H1 (cell line): ENCODE results near the gene SMYD3. TPM values are rescaled to one million over a fixed set of nuclear protein-coding genes. Genes with fewer than 3 reads are reported as not detected.

Source experiments
- CTCF ChIA-PET: fragments of 300-600 bp; sonication (Branson Sonifier 250); formaldehyde crosslinking; loops from one replicate; lab custom pipeline; 2021; ENCODE audit not compliant: partially characterized antibody; lab: Charles Lee
- POLR2A ChIA-PET: fragments of 300-600 bp; sonication (Branson Sonifier 250); formaldehyde crosslinking; loops from one replicate; lab custom pipeline; 2021; ENCODE audit warnings: inconsistent platforms; ENCODE audit not compliant: partially characterized antibody; lab: Charles Lee
- DNase-seq, 2 experiments: peaks; one replicate each; pipeline versions ENCODE4 v3.0.0 to v3.0.0-alpha.2; 2010 to 2022; ENCODE audit warnings: low spot score in 2 of 2, low read depth in 1 of 2, mixed read lengths in 1 of 2
- FAIRE-seq: peaks from 2 replicates; lab custom pipeline; 2011; peaks lifted over from hg19 to GRCh38; lab: Jason Lieb, UNC
- H2AFZ ChIP-seq: 2 replicates; pipeline ENCODE4 v1.8.1; 2012; ENCODE audit warnings: low read length, inconsistent platforms
- H2AK5ac ChIP-seq: 2 replicates; pipeline ENCODE4 v1.6.1; 2013; ENCODE audit warnings: low read depth, low read length
- H2BK120ac ChIP-seq: replicated peaks from 2 replicates; pipeline ENCODE3; 2013; ENCODE audit warnings: low read depth, low read length, inconsistent platforms
- H2BK12ac ChIP-seq: 2 replicates; pipeline ENCODE4 v1.6.1; 2013; ENCODE audit warnings: low read depth, low read length
- H2BK15ac ChIP-seq: 2 replicates; pipeline ENCODE4 v1.6.1; 2013; ENCODE audit warnings: low read length
- H2BK20ac ChIP-seq: 2 replicates; pipeline ENCODE4 v1.6.1; 2013; ENCODE audit warnings: low read length
- H2BK5ac ChIP-seq: 2 replicates; pipeline ENCODE4 v1.6.1; 2013; ENCODE audit warnings: low read depth, low read length
- H3K14ac ChIP-seq: 2 replicates; pipeline ENCODE4 v1.6.1; 2013; ENCODE audit warnings: inconsistent platforms; ENCODE audit not compliant: insufficient read length
- H3K18ac ChIP-seq: 2 replicates; pipeline ENCODE4 v1.6.1; 2013; ENCODE audit warnings: low read length; ENCODE audit errors: extremely low read depth
- H3K23ac ChIP-seq: 2 replicates; pipeline ENCODE4 v1.6.1; 2013; ENCODE audit warnings: inconsistent platforms; ENCODE audit not compliant: insufficient read length
- H3K23me2 ChIP-seq: 2 replicates; pipeline ENCODE4 v1.6.1; 2013; ENCODE audit warnings: low read depth, low read length
- H3K27ac ChIP-seq: 2 replicates; pipeline ENCODE4 v1.6.1; 2011; ENCODE audit warnings: low read depth, low read length, inconsistent platforms
- H3K27me3 ChIP-seq, 4 experiments: replicated peaks in 1 of 4; 1 replicate in 1 of 4; 2 replicates in 3 of 4; pipeline versions ENCODE4 v1.6.1 to v1.8.1; 2011 to 2013; ENCODE audit warnings: low read length in 3 of 4, mild to moderate bottlenecking in 3 of 4, inconsistent platforms in 2 of 4, mixed read lengths in 2 of 4, moderate library complexity in 1 of 4; ENCODE audit not compliant: control insufficient read depth in 3 of 4, insufficient read depth in 3 of 4; ENCODE audit errors: extremely low read depth in 1 of 4
- H3K36me3 ChIP-seq, 4 experiments: 2 replicates each; pipeline versions ENCODE4 v1.6.1 to v1.8.1; 2011 to 2013; ENCODE audit warnings: mild to moderate bottlenecking in 4 of 4, low read length in 3 of 4, moderate library complexity in 2 of 4, control low read depth in 1 of 4, inconsistent platforms in 1 of 4; ENCODE audit not compliant: insufficient read depth in 4 of 4, control insufficient read depth in 2 of 4
- H3K4ac ChIP-seq: replicated peaks from 2 replicates; pipeline ENCODE3; 2013; ENCODE audit warnings: low read length, low read depth, mixed read lengths, inconsistent platforms; ENCODE audit not compliant: insufficient read length
- H3K4me1 ChIP-seq, 4 experiments: replicated peaks in 1 of 4; 1 replicate in 1 of 4; 2 replicates in 3 of 4; pipeline versions ENCODE4 v1.6.1 to v1.8.1; 2011 to 2013; ENCODE audit warnings: low read length in 3 of 4, inconsistent platforms in 2 of 4, mixed read lengths in 1 of 4; ENCODE audit not compliant: insufficient read depth in 4 of 4, control insufficient read depth in 3 of 4
- H3K4me2 ChIP-seq, 2 experiments: 2 replicates each; pipeline versions ENCODE4 v1.6.1 to v1.8.1; 2011 to 2013; ENCODE audit warnings: low read depth in 2 of 2, low read length in 2 of 2, control low read depth in 1 of 2, inconsistent platforms in 1 of 2, mild to moderate bottlenecking in 1 of 2; ENCODE audit not compliant: insufficient read depth in 1 of 2
- H3K4me3 ChIP-seq, 4 experiments: fragments of 200-600, 300-600 bp in 1 of 4; sonication (generic), shearing (Covaris generic), sonication (Bioruptor Twin) in 1 of 4; 2 replicates each; pipeline versions ENCODE4 v1.5.1 to v1.8.1; 2011 to 2016; ENCODE audit warnings: low read length in 4 of 4, low read depth in 3 of 4, control low read depth in 2 of 4, inconsistent platforms in 2 of 4, mild to moderate bottlenecking in 2 of 4, mixed read lengths in 1 of 4, moderate library complexity in 1 of 4; ENCODE audit not compliant: insufficient read depth in 2 of 4; ENCODE audit errors: extremely low read depth in 1 of 4
- H3K56ac ChIP-seq: replicated peaks from 2 replicates; pipeline ENCODE3; 2013; ENCODE audit warnings: low read depth, mild to moderate bottlenecking, mixed read lengths, low read length, inconsistent platforms; ENCODE audit not compliant: insufficient read length
- H3K79me1 ChIP-seq: 2 replicates; pipeline ENCODE4 v1.6.1; 2013; ENCODE audit warnings: low read depth, low read length, control low read depth
- H3K79me2 ChIP-seq, 2 experiments: 2 replicates each; pipeline versions ENCODE4 v1.6.1 to v1.8.1; 2012 to 2013; ENCODE audit warnings: low read length in 2 of 2, mild to moderate bottlenecking in 2 of 2, inconsistent platforms in 1 of 2; ENCODE audit not compliant: insufficient read depth in 2 of 2, control insufficient read depth in 1 of 2
- H3K9ac ChIP-seq, 4 experiments: replicated peaks in 1 of 4; 1 replicate in 1 of 4; 2 replicates in 3 of 4; pipeline versions ENCODE4 v1.6.1 to v1.8.1; 2011 to 2013; ENCODE audit warnings: low read depth in 3 of 4, low read length in 3 of 4, control low read depth in 2 of 4, mild to moderate bottlenecking in 2 of 4, moderate library complexity in 2 of 4, inconsistent platforms in 1 of 4; ENCODE audit errors: extremely low read depth in 1 of 4
- H3K9me3 ChIP-seq, 2 experiments: 2 replicates each; pipeline versions ENCODE4 v1.6.1 to v1.8.1; 2012 to 2013; ENCODE audit warnings: mild to moderate bottlenecking in 2 of 2, moderate library complexity in 2 of 2, control low read depth in 1 of 2, inconsistent platforms in 1 of 2, low read depth in 1 of 2, low read length in 1 of 2, mixed read lengths in 1 of 2; ENCODE audit not compliant: insufficient read depth in 2 of 2
- H4K20me1 ChIP-seq, 2 experiments: replicated peaks in 1 of 2; 2 replicates each; pipeline versions ENCODE3 to v1.8.1; 2011 to 2013; ENCODE audit warnings: inconsistent platforms in 2 of 2, low read length in 2 of 2, mild to moderate bottlenecking in 1 of 2; ENCODE audit not compliant: insufficient read depth in 2 of 2, control insufficient read depth in 1 of 2
- H4K5ac ChIP-seq: 2 replicates; pipeline ENCODE4 v1.6.1; 2013; ENCODE audit warnings: low read length, low read depth, mixed read lengths, inconsistent platforms; ENCODE audit not compliant: insufficient read length
- H4K8ac ChIP-seq: 2 replicates; pipeline ENCODE4 v1.8.0; 2013; ENCODE audit warnings: mild to moderate bottlenecking, moderate library complexity, low read length, inconsistent platforms; ENCODE audit not compliant: insufficient read depth; ENCODE audit errors: extremely low read depth
- H4K91ac ChIP-seq: replicated peaks from 2 replicates; pipeline ENCODE3; 2013; ENCODE audit warnings: low read length, mixed read lengths, inconsistent platforms; ENCODE audit not compliant: insufficient read length
- EZH2 ChIP-seq: fragments of 200-600 bp; sonication (generic); IDR thresholded peaks from 2 replicates; pipeline ENCODE4 v1.7.1; 2012; ENCODE audit warnings: low read depth, mild to moderate bottlenecking, moderate library complexity, low read length, inconsistent platforms; ENCODE audit not compliant: severe bottlenecking
- NRF1 ChIP-seq: IDR thresholded peaks from 2 replicates; pipeline ENCODE4 v1.6.1; 2011; ENCODE audit warnings: mild to moderate bottlenecking, low read depth, low read length, improper control_type of control experiment
- SP2 ChIP-seq: IDR thresholded peaks from 2 replicates; pipeline ENCODE4 v1.6.1; 2012; ENCODE audit warnings: mild to moderate bottlenecking, low read length, inconsistent platforms
- TAF7 ChIP-seq: optimal IDR thresholded peaks from 2 replicates; pipeline ENCODE3; 2011; ENCODE audit warnings: low read depth, mild to moderate bottlenecking, inconsistent platforms, low read length, moderate library complexity, borderline replicate concordance
- WGBS, 2 experiments: shearing (Covaris generic) in 1 of 2; methylation state at CpG; one replicate each; pipeline versions ENCODE4 v1.1.6 to v1.1.7; 2013 to 2015; ENCODE audit warnings: low lambda C conversion rate in 2 of 2, mixed read lengths in 2 of 2, inconsistent platforms in 1 of 2, low coverage in 1 of 2, missing lambda C conversion rate in 1 of 2; ENCODE audit not compliant: insufficient replicate concordance in 2 of 2, insufficient coverage in 1 of 2, insufficient read length in 1 of 2; ENCODE audit errors: extremely low coverage in 1 of 2, missing lambda C conversion rate in 1 of 2; 5-methylcytosine and 5-hydroxymethylcytosine counted together
- polyA plus RNA-seq, 7 experiments: library from polyadenylated mRNA; depleted of rRNA in 3 of 7; stranded (reverse) in 5 of 7; unstranded in 2 of 7; fragments of >200 nt in 5 of 7; fragments of 200-250 nt in 2 of 7; gene quantifications; 1 replicate in 5 of 7; 2 replicates in 1 of 7; 4 replicates in 1 of 7; pipeline versions ENCODE4 v1.2.1 to v1.2.3, GENCODE V29; 2011 to 2013; ENCODE audit warnings: missing spikeins in 2 of 7, mixed read lengths in 2 of 7
- total RNA-seq: library from RNA; stranded (reverse); fragmentation: NEBNext Ultra II Directional; extraction: Animal tissue kit (Norgen Biotek cat#: 25700); gene quantifications from 2 replicates; pipeline ENCODE4 v1.2.1, GENCODE V29; 2021

SMYD3 gene
- total and polyA plus RNA-seq, 2 of the 8 experiments (the other 6 are each of a cell fraction or from before 2014, with no cell fraction given), result 17.3 to 25.4 TPM

GRCh38 chr1:246092136-246092535 lies 414.9 kb downstream of the SMYD3 start:
- H3K18ac ChIP-seq, result no peak overlapping the region
- H4K8ac ChIP-seq, result no peak overlapping the region
- H3K27ac ChIP-seq, result no peak overlapping the region
- 87% methylated on average over 4 of the region's 4 CpGs; no CpG with 5 or more reads in 1 of the 2 experiments for WGBS, 2 experiments
- no peaks in the 10 kb centered on the region for H3K4me1 ChIP-seq
- no peak overlapping the region for H4K5ac ChIP-seq
- no peak for TF ChIP-seq EZH2
- TF ChIP-seq NRF1, result no peak
- no peak for TF ChIP-seq SP2
- no peak for TF ChIP-seq TAF7
- ChIA-PET CTCF (no interaction called here), POLR2A (no interaction called here)
- H2AK5ac ChIP-seq, result no peak overlapping the region
- H3K14ac ChIP-seq, result no peak overlapping the region
- no peak overlapping the region for H2BK20ac ChIP-seq
- no peak for FAIRE-seq
- no peak overlapping the region for H2BK120ac ChIP-seq
- H2AFZ ChIP-seq, result no peak overlapping the region
- no peak overlapping the region for H2BK15ac ChIP-seq
- no peak overlapping the region for H4K91ac ChIP-seq
- no peaks in the 10 kb centered on the region for H3K79me2 ChIP-seq
- no peak overlapping the region for H2BK12ac ChIP-seq
- H3K27me3 ChIP-seq, result no peaks in the 10 kb centered on the region
- no peak overlapping the region for H3K9ac ChIP-seq
- DNase-seq, result no peak
- H3K79me1 ChIP-seq, result no peaks in the 10 kb centered on the region
- no peak overlapping the region for H3K4ac ChIP-seq
- H4K20me1 ChIP-seq, result no peaks in the 10 kb centered on the region
- H3K23me2 ChIP-seq, result no peaks in the 10 kb centered on the region
- H3K36me3 ChIP-seq, result no peaks in the 10 kb centered on the region
- H3K9me3 ChIP-seq, result no peaks in the 10 kb centered on the region
- no peak overlapping the region for H3K4me2 ChIP-seq
- no peak overlapping the region for H3K23ac ChIP-seq
- no peak overlapping the region for H2BK5ac ChIP-seq
- H3K56ac ChIP-seq, result no peak overlapping the region
- H3K4me3 ChIP-seq, result no peak overlapping the region
